Inferior parietal cortex (tissue), 1 donor: ENCODE data around the gene ZC3HAV1L.
"Not testable (repeated sequence)": the region's sequence is repeated elsewhere in the genome, so short reads cannot be mapped to it uniquely, and the experiment has no call there.

Experiments used
- DNase-seq: peaks from one replicate; pipeline ENCODE4 v3.0.0-alpha.2; 2016; ENCODE audit errors: extremely low spot score

The ZC3HAV1L gene

GRCh38 chr7:139018910-139019309 lies 16.9 kb downstream of the ZC3HAV1L start:
- DNase-seq, result no peak

GRCh38 chr7:139016931-139017511 lies 18.8 kb downstream of the ZC3HAV1L start:
- peak; percentile 83 for DNase-seq

- DNase-seq, result no peak
These were observed 24.5 kb downstream of the ZC3HAV1L start for GRCh38 chr7:139011373-139011772.

- DNase-seq, result no peak
These were observed 31.3 kb downstream of the ZC3HAV1L start for GRCh38 chr7:139004321-139005090.

- DNase-seq, result no peak
These were observed 36.4 kb downstream of the ZC3HAV1L start for GRCh38 chr7:138999414-138999813.

GRCh38 chr7:138992052-138992531 lies 43.8 kb downstream of the ZC3HAV1L start:
- no peak for DNase-seq

- no peak for DNase-seq
These were observed 48.2 kb downstream of the ZC3HAV1L start for GRCh38 chr7:138987686-138988085.

- DNase-seq, result no peak
These were observed 53.6 kb downstream of the ZC3HAV1L start for GRCh38 chr7:138982204-138982623.

- DNase-seq, result no peak
These were observed 54.3 kb downstream of the ZC3HAV1L start, which contains the start of gene KIAA1549 for GRCh38 chr7:138981332-138982203. KIAA1549 (minus strand) TSS chr7:138981389; CDS start chr7:138981269, 120 bp downstream.

- no peak for DNase-seq
These were observed 55.1 kb downstream of the ZC3HAV1L start for GRCh38 chr7:138980563-138981291.

GRCh38 chr7:138979988-138980562 lies 55.8 kb downstream of the ZC3HAV1L start:
- no peak for DNase-seq

GRCh38 chr7:138979226-138979979 lies 56.4 kb downstream of the ZC3HAV1L start:
- no peak for DNase-seq

GRCh38 chr7:138978541-138979184 lies 57.2 kb downstream of the ZC3HAV1L start:
- no peak for DNase-seq

GRCh38 chr7:138976161-138976560 lies 59.7 kb downstream of the ZC3HAV1L start:
- DNase-seq, result not testable (repeated sequence)
